Keratinocyte (primary cell): Measurements from ENCODE around the gene GRIN3B. TPM values are rescaled to one million over a fixed set of nuclear protein-coding genes. Genes with fewer than 3 reads are reported as not detected.

Source experiments
- DNase-seq: peaks from one replicate; pipeline ENCODE4 v3.0.0-alpha.2; 2011; ENCODE audit warnings: low read depth, missing footprints, low spot score
- FAIRE-seq: peaks from 2 replicates; lab custom pipeline; 2011; peaks lifted over from hg19 to GRCh38; lab: Jason Lieb, UNC
- H2AFZ ChIP-seq: 2 replicates; pipeline ENCODE4 v1.6.0; 2012; ENCODE audit warnings: low read length, control low read depth, inconsistent platforms; ENCODE audit not compliant: control insufficient read depth
- H3K27ac ChIP-seq: 2 replicates; pipeline ENCODE4 v1.5.1; 2011; ENCODE audit warnings: low read length; ENCODE audit not compliant: control insufficient read depth, insufficient read depth
- H3K27me3 ChIP-seq: 3 replicates; pipeline ENCODE4 v1.6.0; 2011; ENCODE audit warnings: low read length; ENCODE audit not compliant: control insufficient read depth, insufficient read depth; ENCODE audit errors: extremely low read depth
- H3K36me3 ChIP-seq, 2 experiments: 2 replicates in 1 of 2; 3 replicates in 1 of 2; pipeline ENCODE4 v1.5.1; 2011; ENCODE audit warnings: low read length in 2 of 2, mild to moderate bottlenecking in 1 of 2; ENCODE audit not compliant: control insufficient read depth in 2 of 2, insufficient read depth in 2 of 2; ENCODE audit errors: extremely low read depth in 1 of 2
- H3K4me1 ChIP-seq: 3 replicates; pipeline ENCODE4 v1.5.1; 2011; ENCODE audit warnings: low read length; ENCODE audit not compliant: control insufficient read depth, insufficient read depth; ENCODE audit errors: extremely low read depth
- H3K4me2 ChIP-seq: 3 replicates; pipeline ENCODE4 v1.6.0; 2011; ENCODE audit warnings: low read depth, low read length; ENCODE audit not compliant: control insufficient read depth, insufficient read depth; ENCODE audit errors: extremely low read depth
- H3K4me3 ChIP-seq, 3 experiments: fragments of 200-600 bp in 1 of 3; sonication (generic) in 1 of 3; 2 replicates in 2 of 3; 3 replicates in 1 of 3; pipeline ENCODE4 v1.5.1; 2011 to 2016; ENCODE audit warnings: low read length in 3 of 3, mild to moderate bottlenecking in 3 of 3, control low read depth in 2 of 3, inconsistent platforms in 1 of 3, low read depth in 1 of 3, mixed read lengths in 1 of 3, mixed run types in 1 of 3, moderate library complexity in 1 of 3; ENCODE audit not compliant: control insufficient read depth in 2 of 3, insufficient read depth in 2 of 3; ENCODE audit errors: extremely low read depth in 1 of 3
- H3K79me2 ChIP-seq: 2 replicates; pipeline ENCODE4 v1.6.0; 2012; ENCODE audit warnings: low read length; ENCODE audit not compliant: control insufficient read depth, insufficient read depth
- H3K9ac ChIP-seq: 3 replicates; pipeline ENCODE4 v1.6.0; 2011; ENCODE audit warnings: low read length; ENCODE audit not compliant: control insufficient read depth, insufficient read depth; ENCODE audit errors: extremely low read depth
- H3K9me1 ChIP-seq: 3 replicates; pipeline ENCODE4 v1.6.0; 2011; ENCODE audit warnings: low read length; ENCODE audit not compliant: control insufficient read depth, insufficient read depth; ENCODE audit errors: extremely low read depth
- H3K9me3 ChIP-seq: 2 replicates; pipeline ENCODE4 v1.5.1; 2012; ENCODE audit warnings: low read depth, low read length; ENCODE audit not compliant: control insufficient read depth
- H4K20me1 ChIP-seq: 3 replicates; pipeline ENCODE4 v1.6.0; 2011; ENCODE audit warnings: low read length; ENCODE audit not compliant: control insufficient read depth, insufficient read depth; ENCODE audit errors: extremely low read depth
- CTCF ChIP-seq, 3 experiments: IDR thresholded peaks in 1 of 3; conservative IDR thresholded peaks in 1 of 3; optimal IDR thresholded peaks in 1 of 3; 2 replicates in 2 of 3; 3 replicates in 1 of 3; pipeline versions ENCODE3 to v1.5.1; 2011; ENCODE audit warnings: low read length in 3 of 3, mild to moderate bottlenecking in 3 of 3, moderate library complexity in 2 of 3, control low read depth in 1 of 3, inconsistent platforms in 1 of 3; ENCODE audit not compliant: insufficient read depth in 2 of 3; ENCODE audit errors: extremely low read depth in 1 of 3
- EZH2 ChIP-seq: IDR thresholded peaks from one replicate; pipeline ENCODE4 v1.6.1; 2012; ENCODE audit warnings: inconsistent platforms, mild to moderate bottlenecking, low read length, moderate library complexity
- dilution Hi-C: fragments of 300-500 bp; cut with MboI; formaldehyde crosslinking; loops from one replicate; pipeline ENCODE4 v1.7.0; 2020; ENCODE audit warnings: low sequenced_read_pairs; ENCODE audit not compliant: extremely low pct_ligation_motif_present
- polyA plus RNA-seq, 5 experiments: library from polyadenylated mRNA; depleted of rRNA in 3 of 5; stranded (reverse) in 3 of 5; stranded (forward) in 1 of 5; unstranded in 1 of 5; fragments of >200 nt; gene quantifications; 1 replicate in 1 of 5; 2 replicates in 3 of 5; 3 replicates in 1 of 5; pipeline versions ENCODE4 v1.2.1 to v1.2.3, GENCODE V29; 2011 to 2012; ENCODE audit warnings: missing spikeins in 2 of 5, low read depth in 1 of 5, low replicate concordance in 1 of 5

GRIN3B gene
- polyA plus RNA-seq, 1 donor (not counting 4 experiments of a cell fraction or from before 2014, with no cell fraction given) = 0.20 TPM

GRCh38 chr19:982567-983170 lies 17.6 kb upstream of the GRIN3B start:
- DNase-seq = no peak
- no peaks in the 10 kb centered on the region for H4K20me1 ChIP-seq
- peaks cover 7% of the 10 kb centered on the region for H3K27me3 ChIP-seq
- TF ChIP-seq EZH2 = no peak
- TF ChIP-seq CTCF (optimal IDR thresholded peaks at IDR 0.05 in 1 of 3, IDR thresholded peaks at IDR 0.05 in 1 of 3, conservative IDR thresholded peaks at IDR 0.05 in 1 of 3; ENCODE audit: extremely low read depth in 1 of 3, insufficient read depth in 2 of 3, low read length in 3 of 3) = peak in 2 of 3 experiments; percentile 66 to 96
- no peaks in the 10 kb centered on the region for H3K9me1 ChIP-seq
- peaks cover 4 to 5% of the 10 kb centered on the region in 2 experiments for H3K36me3 ChIP-seq
- no peak overlapping the region for H3K9ac ChIP-seq
- H3K4me3 ChIP-seq = peak overlapping the region in 2 of 3 experiments; percentile 2 to 16
- peak overlapping the region; percentile 42 for H2AFZ ChIP-seq
- no peak for FAIRE-seq
- H3K4me2 ChIP-seq = peak overlapping the region; percentile 46
- H3K4me1 ChIP-seq = peaks cover 15% of the 10 kb centered on the region
- dilution Hi-C loops = no loop called here
- no peak overlapping the region for H3K27ac ChIP-seq
- no peaks in the 10 kb centered on the region for H3K9me3 ChIP-seq
- H3K79me2 ChIP-seq = peaks cover 14% of the 10 kb centered on the region

DNA sequence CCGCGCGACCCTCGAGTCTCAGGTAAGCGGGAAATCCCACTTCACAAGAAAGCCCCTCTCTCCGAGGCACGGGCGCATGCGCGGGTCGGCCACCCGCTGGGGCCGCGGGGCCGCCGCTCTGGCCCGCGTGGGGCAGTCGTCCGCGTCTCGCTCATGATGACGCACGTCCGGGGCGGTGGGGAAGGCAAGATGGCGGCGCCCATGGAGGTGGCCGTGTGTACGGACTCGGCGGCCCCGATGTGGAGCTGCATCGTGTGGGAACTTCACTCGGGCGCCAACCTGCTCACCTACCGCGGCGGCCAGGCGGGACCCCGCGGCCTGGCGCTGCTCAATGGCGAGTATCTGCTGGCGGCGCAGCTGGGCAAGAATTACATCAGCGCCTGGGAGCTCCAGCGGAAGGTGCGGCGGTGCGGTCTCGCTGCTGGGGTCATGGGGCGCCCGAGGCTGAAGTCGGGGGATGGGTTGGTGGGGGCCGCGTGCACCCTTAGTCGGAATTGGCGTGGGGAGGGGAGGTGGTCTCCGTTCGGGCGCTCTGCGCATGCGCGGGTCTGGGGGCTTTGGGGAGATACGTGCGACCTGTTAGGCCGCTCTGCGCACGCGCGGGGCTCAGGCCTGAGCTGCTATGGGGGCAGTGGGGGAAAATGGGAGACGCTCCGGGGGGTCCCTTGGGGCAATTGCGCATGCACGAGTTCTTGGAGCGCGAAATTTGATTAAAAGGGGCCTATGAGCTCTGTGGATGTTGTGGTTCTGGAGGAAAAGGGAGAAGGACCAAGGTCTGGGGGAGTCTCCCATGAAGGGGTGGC lies 15.9 kb upstream of the GRIN3B start, which contains the start of gene WDR18:
Gene WDR18 (plus strand): TSS at position 181 of the 803 bp plus-strand sequence. CDS start 9 bp downstream, at position 190.
- peak within 1 kb of the TSS; percentile 96 for H3K9ac ChIP-seq
- no peaks in the 10 kb centered on the region for H4K20me1 ChIP-seq
- H3K36me3 ChIP-seq = peaks cover 4 to 9% of the 10 kb centered on the region in 2 experiments
- H3K9me1 ChIP-seq = no peaks in the 10 kb centered on the region
- H3K4me2 ChIP-seq = peak within 1 kb of the TSS; percentile 92
- peak within 1 kb of the TSS; percentile 87 to 98 (median 93) for H3K4me3 ChIP-seq
- H3K79me2 ChIP-seq = peaks cover 14% of the 10 kb centered on the region
- dilution Hi-C loops = no loop called here
- no peaks in the 10 kb centered on the region for H3K9me3 ChIP-seq
- H3K27ac ChIP-seq = peak within 1 kb of the TSS; percentile 90
- TF ChIP-seq CTCF (optimal IDR thresholded peaks at IDR 0.05 in 1 of 3, IDR thresholded peaks at IDR 0.05 in 1 of 3, conservative IDR thresholded peaks at IDR 0.05 in 1 of 3; ENCODE audit: extremely low read depth in 1 of 3, insufficient read depth in 2 of 3, low read length in 3 of 3) (peak in 1 of 3 experiments; percentile 30), EZH2 (no peak)
- peaks cover 15% of the 10 kb centered on the region for H3K4me1 ChIP-seq
- DNase-seq (peak; percentile 45), FAIRE-seq (no peak)
- H3K27me3 ChIP-seq = peaks cover 7% of the 10 kb centered on the region
- peak within 1 kb of the TSS; percentile 96 for H2AFZ ChIP-seq
